SU-DHL-6 (cell line): Measurements from ENCODE around the gene LYRM7.

Experiments
- CTCF ChIP-seq: fragments of 200-600 bp; sonication (generic); IDR thresholded peaks from one replicate; pipeline ENCODE4 v1.5.1; 2017; ENCODE audit warnings: antibody characterized with exemption, mild to moderate bottlenecking, low read length, moderate library complexity; ENCODE audit not compliant: insufficient read depth, poor library complexity, severe bottlenecking
- EZH2phosphoT487 ChIP-seq: fragments of 200-600 bp; sonication (generic), shearing (Covaris generic); conservative IDR thresholded peaks from 2 replicates; pipeline ENCODE4 v1.6.1; 2018; ENCODE audit warnings: mild to moderate bottlenecking, antibody characterized with exemption, low read length, moderate library complexity, mixed read lengths

GRCh38 chr5:131220566-131220965, 49.8 kb downstream of the LYRM7 start:
- TF ChIP-seq CTCF (no peak), EZH2phosphoT487 (no peak)
